Activated CD8-positive, alpha-beta memory T cell treated with anti-CD3 and anti-CD28 coated beads, Interleukin-2, amount 50 U/mL, for 1 hour (primary cell): ENCODE measurements around the gene NAPA.

Experiments used
- DNase-seq: peaks from one replicate; pipeline ENCODE4 v3.0.0-alpha.2; 2020; ENCODE audit errors: extremely low read depth

Gene NAPA

GRCh38 chr19:47499863-47500830 is 14.7 kb downstream of the NAPA start:
- DNase-seq: no peak

GRCh38 chr19:47499371-47499770 is 15.5 kb downstream of the NAPA start:
- DNase-seq: no peak

GRCh38 chr19:47498561-47498960 is 16.3 kb downstream of the NAPA start:
- DNase-seq: no peak

- DNase-seq: no peak
These were observed 16.9 kb downstream of the NAPA start for GRCh38 chr19:47497821-47498520.

- DNase-seq: no peak
These were observed 17.7 kb downstream of the NAPA start for GRCh38 chr19:47497050-47497766.

- no peak for DNase-seq
These were observed 19.1 kb downstream of the NAPA start for GRCh38 chr19:47495478-47496372.

GRCh38 chr19:47494729-47495128 is 20.1 kb downstream of the NAPA start:
- DNase-seq: no peak

- no peak for DNase-seq
These were observed 20.7 kb downstream of the NAPA start for GRCh38 chr19:47494211-47494547.

- DNase-seq: no peak
These were observed 21.3 kb downstream of the NAPA start for GRCh38 chr19:47493378-47494210.

GRCh38 chr19:47492571-47493377 is 22.1 kb downstream of the NAPA start:
- no peak for DNase-seq

- DNase-seq: no peak
These were observed 22.7 kb downstream of the NAPA start for GRCh38 chr19:47492137-47492533.

GRCh38 chr19:47491358-47492136 is 23.3 kb downstream of the NAPA start:
- no peak for DNase-seq

- DNase-seq: no peak
These were observed 24.0 kb downstream of the NAPA start for GRCh38 chr19:47490847-47491246.

- no peak for DNase-seq
These were observed 24.8 kb downstream of the NAPA start for GRCh38 chr19:47490031-47490430.

- DNase-seq: no peak
These were observed 25.6 kb downstream of the NAPA start for GRCh38 chr19:47489072-47489914.

- DNase-seq: no peak
These were observed 27.0 kb downstream of the NAPA start for GRCh38 chr19:47487551-47488515.

- no peak for DNase-seq
These were observed 28.0 kb downstream of the NAPA start for GRCh38 chr19:47486900-47487299.
